HepG2 (cell line): ENCODE measurements around the gene LRRN4CL. TPM values are rescaled to one million over a fixed set of nuclear protein-coding genes. Genes with fewer than 3 reads are reported as not detected.

ENCODE experiments used
- CENPBD1 ChIP-seq: sonication (generic); formaldehyde crosslinking; IDR thresholded peaks from 2 replicates; pipeline ENCODE4 v1.8.0; 2022; ENCODE audit warnings: missing genetic modification reagents, low read depth, mild to moderate bottlenecking, borderline replicate concordance
- FOSL1 ChIP-seq: sonication (generic); formaldehyde crosslinking; IDR thresholded peaks from 2 replicates; pipeline ENCODE4 v1.9.0; 2021; ENCODE audit warnings: missing genetic modification reagents, borderline replicate concordance
- HNRNPUL1 ChIP-seq: fragments of 200-400 bp; formaldehyde crosslinking; IDR thresholded peaks from 2 replicates; pipeline ENCODE4 v1.6.1; 2017; ENCODE audit warnings: low read depth, mild to moderate bottlenecking, low read length, moderate library complexity
- IRF2 ChIP-seq: IDR thresholded peaks from 2 replicates; pipeline ENCODE4 v1.6.1; 2018; ENCODE audit warnings: missing genetic modification reagents, missing compliant biosample characterization
- KIAA2018 ChIP-seq: sonication (generic); formaldehyde crosslinking; IDR thresholded peaks from 2 replicates; pipeline ENCODE4 v1.5.0; 2020; ENCODE audit warnings: mild to moderate bottlenecking, missing genetic modification reagents, borderline replicate concordance
- LCORL ChIP-seq, 2 experiments: fragments of 450-650 bp in 1 of 2; sonication (generic) in 1 of 2; formaldehyde crosslinking in 1 of 2; IDR thresholded peaks; 2 replicates each; pipeline versions ENCODE4 v1.5.0 to v1.6.1; 2017 to 2020; ENCODE audit warnings: antibody characterized with exemption in 1 of 2, missing genetic modification reagents in 1 of 2
- MYNN ChIP-seq: sonication (generic); formaldehyde crosslinking; IDR thresholded peaks from 2 replicates; pipeline ENCODE4 v1.4.0; 2020; ENCODE audit warnings: mild to moderate bottlenecking, low read depth, missing genetic modification reagents
- NFE2L1 ChIP-seq: sonication (generic); formaldehyde crosslinking; IDR thresholded peaks from 2 replicates; pipeline ENCODE4 v1.4.0; 2020; ENCODE audit warnings: missing genetic modification reagents, mild to moderate bottlenecking, borderline replicate concordance
- PAF1 ChIP-seq: IDR thresholded peaks from 2 replicates; pipeline ENCODE4 v1.6.1; 2016; ENCODE audit warnings: missing genetic modification reagents, missing compliant biosample characterization
- STAT5B ChIP-seq: sonication (generic); formaldehyde crosslinking; IDR thresholded peaks from 2 replicates; pipeline ENCODE4 v1.4.0; 2020; ENCODE audit warnings: missing genetic modification reagents
- XBP1 ChIP-seq: sonication (generic); formaldehyde crosslinking; IDR thresholded peaks from 2 replicates; pipeline ENCODE4 v1.5.0; 2020; ENCODE audit warnings: missing genetic modification reagents
- ZNF280D ChIP-seq: sonication (generic); formaldehyde crosslinking; IDR thresholded peaks from 2 replicates; pipeline ENCODE4 v1.5.1; 2020; ENCODE audit warnings: mild to moderate bottlenecking, missing genetic modification reagents
- ZNF331 ChIP-seq: sonication (generic); formaldehyde crosslinking; IDR thresholded peaks from 2 replicates; pipeline ENCODE4 v1.4.0; 2020; ENCODE audit warnings: missing genetic modification reagents
- ZNF556 ChIP-seq: sonication (generic); formaldehyde crosslinking; IDR thresholded peaks from 2 replicates; pipeline ENCODE4 v1.4.0; 2020; ENCODE audit warnings: mild to moderate bottlenecking, missing genetic modification reagents, borderline replicate concordance
- ZNF766 ChIP-seq: sonication (generic); formaldehyde crosslinking; IDR thresholded peaks from 2 replicates; pipeline ENCODE4 v1.5.0; 2020; ENCODE audit warnings: missing genetic modification reagents, borderline replicate concordance
- ZNF782 ChIP-seq: sonication (generic); formaldehyde crosslinking; IDR thresholded peaks from 2 replicates; pipeline ENCODE4 v1.4.0; 2020; ENCODE audit warnings: missing genetic modification reagents, mild to moderate bottlenecking, borderline replicate concordance
- ZNF788 ChIP-seq: sonication (generic); formaldehyde crosslinking; IDR thresholded peaks from 2 replicates; pipeline ENCODE4 v1.5.0; 2020; ENCODE audit warnings: mild to moderate bottlenecking, missing genetic modification reagents, borderline replicate concordance
- polyA plus RNA-seq, 8 experiments: library from polyadenylated mRNA; depleted of rRNA in 3 of 8; stranded (reverse) in 7 of 8; unstranded in 1 of 8; fragments of >200 nt; fragmentation: Illumina TruSeq in 4 of 8; extraction: Trizol in 4 of 8; gene quantifications; 2 replicates each; pipeline versions ENCODE4 v1.2.1 to v1.2.3, GENCODE V29; 2011 to 2016; ENCODE audit warnings: low read depth in 4 of 8, missing spikeins in 1 of 8, mixed read lengths in 1 of 8; ENCODE audit not compliant: insufficient read depth in 1 of 8
- total RNA-seq, 5 experiments: library from RNA; depleted of rRNA; stranded (reverse); fragments of >200 nt; fragmentation: Illumina TruSeq; extraction: Trizol; gene quantifications; 2 replicates each; pipeline ENCODE4 v1.2.3, GENCODE V29; 2016; ENCODE audit warnings: low read depth in 1 of 5

The LRRN4CL gene
- total and polyA plus RNA-seq, 2 of the 13 experiments (the other 11 are each of a cell fraction or from before 2014, with no cell fraction given), result 0.11 TPM; not detected in 1

GRCh38 chr11:62727165-62727871, 38.0 kb upstream of the LRRN4CL start, which contains the start of gene HNRNPUL2 (continued):
- TF ChIP-seq ZNF280D (CRISPR knock-in tag) (0 out of 2 replicates have a peak, but pooled peaks have one; percentile 22), KIAA2018 (CRISPR knock-in tag) (no peak), CENPBD1 (no peak; the same call in 1 of the 2 replicates), NFE2L1 (CRISPR knock-in tag) (no peak), XBP1 (CRISPR knock-in tag) (peak; percentile 86; the same call in 1 of the 2 replicates), PAF1 (CRISPR knock-in tag) (no peak), FOSL1 (peak; percentile 21; the same call in 1 of the 2 replicates), MYNN (peak; percentile 37; the same call in 1 of the 2 replicates), ZNF782 (CRISPR knock-in tag) (peak; percentile 93), HNRNPUL1 (no peak), LCORL (IDR thresholded peaks at IDR 0.05) (no peak), LCORL (CRISPR knock-in tag; IDR thresholded peaks at IDR 0.05) (peak; percentile 79; the same call in 1 of the 2 replicates), ZNF331 (peak; percentile 60; the same call in 1 of the 2 replicates), ZNF766 (CRISPR knock-in tag) (peak; percentile 95), ZNF556 (peak; percentile 78; the same call in 1 of the 2 replicates), STAT5B (CRISPR knock-in tag) (0 out of 2 replicates have a peak, but pooled peaks have one; percentile 34), IRF2 (CRISPR knock-in tag) (peak; percentile 90), ZNF788 (CRISPR knock-in tag) (peak; percentile 75; the same call in 1 of the 2 replicates)
